H1 (cell line): ENCODE measurements around the gene PCDHA11. TPM values are rescaled to one million over a fixed set of nuclear protein-coding genes. Genes with fewer than 3 reads are reported as not detected.

Source experiments
- CTCF ChIA-PET: fragments of 300-600 bp; sonication (Branson Sonifier 250); formaldehyde crosslinking; loops from one replicate; lab custom pipeline; 2021; ENCODE audit not compliant: partially characterized antibody; lab: Charles Lee
- POLR2A ChIA-PET: fragments of 300-600 bp; sonication (Branson Sonifier 250); formaldehyde crosslinking; loops from one replicate; lab custom pipeline; 2021; ENCODE audit warnings: inconsistent platforms; ENCODE audit not compliant: partially characterized antibody; lab: Charles Lee
- DNase-seq, 2 experiments: peaks; one replicate each; pipeline versions ENCODE4 v3.0.0 to v3.0.0-alpha.2; 2010 to 2022; ENCODE audit warnings: low spot score in 2 of 2, low read depth in 1 of 2, mixed read lengths in 1 of 2
- FAIRE-seq: peaks from 2 replicates; lab custom pipeline; 2011; peaks lifted over from hg19 to GRCh38; lab: Jason Lieb, UNC
- H2AFZ ChIP-seq: 2 replicates; pipeline ENCODE4 v1.8.1; 2012; ENCODE audit warnings: low read length, inconsistent platforms
- H2AK5ac ChIP-seq: 2 replicates; pipeline ENCODE4 v1.6.1; 2013; ENCODE audit warnings: low read depth, low read length
- H2BK120ac ChIP-seq: replicated peaks from 2 replicates; pipeline ENCODE3; 2013; ENCODE audit warnings: low read depth, low read length, inconsistent platforms
- H2BK12ac ChIP-seq: 2 replicates; pipeline ENCODE4 v1.6.1; 2013; ENCODE audit warnings: low read depth, low read length
- H2BK15ac ChIP-seq: 2 replicates; pipeline ENCODE4 v1.6.1; 2013; ENCODE audit warnings: low read length
- H2BK20ac ChIP-seq: 2 replicates; pipeline ENCODE4 v1.6.1; 2013; ENCODE audit warnings: low read length
- H2BK5ac ChIP-seq: 2 replicates; pipeline ENCODE4 v1.6.1; 2013; ENCODE audit warnings: low read depth, low read length
- H3K14ac ChIP-seq: 2 replicates; pipeline ENCODE4 v1.6.1; 2013; ENCODE audit warnings: inconsistent platforms; ENCODE audit not compliant: insufficient read length
- H3K18ac ChIP-seq: 2 replicates; pipeline ENCODE4 v1.6.1; 2013; ENCODE audit warnings: low read length; ENCODE audit errors: extremely low read depth
- H3K23ac ChIP-seq: 2 replicates; pipeline ENCODE4 v1.6.1; 2013; ENCODE audit warnings: inconsistent platforms; ENCODE audit not compliant: insufficient read length
- H3K23me2 ChIP-seq: 2 replicates; pipeline ENCODE4 v1.6.1; 2013; ENCODE audit warnings: low read depth, low read length
- H3K27ac ChIP-seq: 2 replicates; pipeline ENCODE4 v1.6.1; 2011; ENCODE audit warnings: low read depth, low read length, inconsistent platforms
- H3K27me3 ChIP-seq, 4 experiments: replicated peaks in 1 of 4; 1 replicate in 1 of 4; 2 replicates in 3 of 4; pipeline versions ENCODE4 v1.6.1 to v1.8.1; 2011 to 2013; ENCODE audit warnings: low read length in 3 of 4, mild to moderate bottlenecking in 3 of 4, inconsistent platforms in 2 of 4, mixed read lengths in 2 of 4, moderate library complexity in 1 of 4; ENCODE audit not compliant: control insufficient read depth in 3 of 4, insufficient read depth in 3 of 4; ENCODE audit errors: extremely low read depth in 1 of 4
- H3K36me3 ChIP-seq, 4 experiments: 2 replicates each; pipeline versions ENCODE4 v1.6.1 to v1.8.1; 2011 to 2013; ENCODE audit warnings: mild to moderate bottlenecking in 4 of 4, low read length in 3 of 4, moderate library complexity in 2 of 4, control low read depth in 1 of 4, inconsistent platforms in 1 of 4; ENCODE audit not compliant: insufficient read depth in 4 of 4, control insufficient read depth in 2 of 4
- H3K4ac ChIP-seq: replicated peaks from 2 replicates; pipeline ENCODE3; 2013; ENCODE audit warnings: low read length, low read depth, mixed read lengths, inconsistent platforms; ENCODE audit not compliant: insufficient read length
- H3K4me1 ChIP-seq, 4 experiments: replicated peaks in 1 of 4; 1 replicate in 1 of 4; 2 replicates in 3 of 4; pipeline versions ENCODE4 v1.6.1 to v1.8.1; 2011 to 2013; ENCODE audit warnings: low read length in 3 of 4, inconsistent platforms in 2 of 4, mixed read lengths in 1 of 4; ENCODE audit not compliant: insufficient read depth in 4 of 4, control insufficient read depth in 3 of 4
- H3K4me2 ChIP-seq, 2 experiments: 2 replicates each; pipeline versions ENCODE4 v1.6.1 to v1.8.1; 2011 to 2013; ENCODE audit warnings: low read depth in 2 of 2, low read length in 2 of 2, control low read depth in 1 of 2, inconsistent platforms in 1 of 2, mild to moderate bottlenecking in 1 of 2; ENCODE audit not compliant: insufficient read depth in 1 of 2
- H3K4me3 ChIP-seq, 4 experiments: fragments of 200-600, 300-600 bp in 1 of 4; sonication (generic), shearing (Covaris generic), sonication (Bioruptor Twin) in 1 of 4; 2 replicates each; pipeline versions ENCODE4 v1.5.1 to v1.8.1; 2011 to 2016; ENCODE audit warnings: low read length in 4 of 4, low read depth in 3 of 4, control low read depth in 2 of 4, inconsistent platforms in 2 of 4, mild to moderate bottlenecking in 2 of 4, mixed read lengths in 1 of 4, moderate library complexity in 1 of 4; ENCODE audit not compliant: insufficient read depth in 2 of 4; ENCODE audit errors: extremely low read depth in 1 of 4
- H3K56ac ChIP-seq: replicated peaks from 2 replicates; pipeline ENCODE3; 2013; ENCODE audit warnings: low read depth, mild to moderate bottlenecking, mixed read lengths, low read length, inconsistent platforms; ENCODE audit not compliant: insufficient read length
- H3K79me1 ChIP-seq: 2 replicates; pipeline ENCODE4 v1.6.1; 2013; ENCODE audit warnings: low read depth, low read length, control low read depth
- H3K79me2 ChIP-seq, 2 experiments: 2 replicates each; pipeline versions ENCODE4 v1.6.1 to v1.8.1; 2012 to 2013; ENCODE audit warnings: low read length in 2 of 2, mild to moderate bottlenecking in 2 of 2, inconsistent platforms in 1 of 2; ENCODE audit not compliant: insufficient read depth in 2 of 2, control insufficient read depth in 1 of 2
- H3K9ac ChIP-seq, 4 experiments: replicated peaks in 1 of 4; 1 replicate in 1 of 4; 2 replicates in 3 of 4; pipeline versions ENCODE4 v1.6.1 to v1.8.1; 2011 to 2013; ENCODE audit warnings: low read depth in 3 of 4, low read length in 3 of 4, control low read depth in 2 of 4, mild to moderate bottlenecking in 2 of 4, moderate library complexity in 2 of 4, inconsistent platforms in 1 of 4; ENCODE audit errors: extremely low read depth in 1 of 4
- H3K9me3 ChIP-seq, 2 experiments: 2 replicates each; pipeline versions ENCODE4 v1.6.1 to v1.8.1; 2012 to 2013; ENCODE audit warnings: mild to moderate bottlenecking in 2 of 2, moderate library complexity in 2 of 2, control low read depth in 1 of 2, inconsistent platforms in 1 of 2, low read depth in 1 of 2, low read length in 1 of 2, mixed read lengths in 1 of 2; ENCODE audit not compliant: insufficient read depth in 2 of 2
- H4K20me1 ChIP-seq, 2 experiments: replicated peaks in 1 of 2; 2 replicates each; pipeline versions ENCODE3 to v1.8.1; 2011 to 2013; ENCODE audit warnings: inconsistent platforms in 2 of 2, low read length in 2 of 2, mild to moderate bottlenecking in 1 of 2; ENCODE audit not compliant: insufficient read depth in 2 of 2, control insufficient read depth in 1 of 2
- H4K5ac ChIP-seq: 2 replicates; pipeline ENCODE4 v1.6.1; 2013; ENCODE audit warnings: low read length, low read depth, mixed read lengths, inconsistent platforms; ENCODE audit not compliant: insufficient read length
- H4K8ac ChIP-seq: 2 replicates; pipeline ENCODE4 v1.8.0; 2013; ENCODE audit warnings: mild to moderate bottlenecking, moderate library complexity, low read length, inconsistent platforms; ENCODE audit not compliant: insufficient read depth; ENCODE audit errors: extremely low read depth
- H4K91ac ChIP-seq: replicated peaks from 2 replicates; pipeline ENCODE3; 2013; ENCODE audit warnings: low read length, mixed read lengths, inconsistent platforms; ENCODE audit not compliant: insufficient read length
- ATF3 ChIP-seq: IDR thresholded peaks from 2 replicates; pipeline ENCODE4 v1.6.1; 2011; ENCODE audit warnings: low read depth, mild to moderate bottlenecking, low read length; ENCODE audit not compliant: insufficient read depth
- BRCA1 ChIP-seq: IDR thresholded peaks from 2 replicates; pipeline ENCODE4 v1.6.1; 2012; ENCODE audit warnings: low read depth, low read length, improper control_type of control experiment
- CHD2 ChIP-seq: IDR thresholded peaks from 2 replicates; pipeline ENCODE4 v1.6.1; 2012; ENCODE audit warnings: low read length, improper control_type of control experiment
- FOSL1 ChIP-seq: IDR thresholded peaks from 2 replicates; pipeline ENCODE4 v1.6.1; 2011; ENCODE audit warnings: mild to moderate bottlenecking, low read depth, low read length, moderate library complexity; ENCODE audit not compliant: insufficient read depth
- GTF2F1 ChIP-seq: IDR thresholded peaks from 2 replicates; pipeline ENCODE4 v1.6.1; 2012; ENCODE audit warnings: low read depth, low read length, improper control_type of control experiment, borderline replicate concordance
- JUN ChIP-seq: IDR thresholded peaks from 2 replicates; pipeline ENCODE4 v1.6.1; 2011; ENCODE audit warnings: low read depth, mild to moderate bottlenecking, improper control_type of control experiment, low read length
- KDM5A ChIP-seq: fragments of 200-600 bp; IDR thresholded peaks from 2 replicates; pipeline ENCODE4 v1.7.1; 2012; ENCODE audit warnings: mild to moderate bottlenecking, low read length, inconsistent platforms, mixed read lengths
- MAFK ChIP-seq: IDR thresholded peaks from 2 replicates; pipeline ENCODE4 v1.6.1; 2012; ENCODE audit warnings: low read depth, mild to moderate bottlenecking, improper control_type of control experiment, low read length
- RAD21 ChIP-seq, 2 experiments: IDR thresholded peaks in 1 of 2; conservative IDR thresholded peaks in 1 of 2; 2 replicates each; pipeline ENCODE4 v1.6.1; 2011; ENCODE audit warnings: low read depth in 2 of 2, low read length in 2 of 2, improper control_type of control experiment in 1 of 2, inconsistent platforms in 1 of 2, mild to moderate bottlenecking in 1 of 2, moderate library complexity in 1 of 2
- RXRA ChIP-seq: IDR thresholded peaks from 2 replicates; pipeline ENCODE4 v1.6.1; 2011; ENCODE audit warnings: low read depth, mild to moderate bottlenecking, low read length, moderate library complexity; ENCODE audit not compliant: insufficient read depth
- SIRT6 ChIP-seq: IDR thresholded peaks from one replicate; pipeline ENCODE4 v1.7.1; 2012; ENCODE audit warnings: low read length, inconsistent platforms
- SP4 ChIP-seq: IDR thresholded peaks from 2 replicates; pipeline ENCODE4 v1.6.1; 2012; ENCODE audit warnings: low read length, inconsistent platforms
- TAF1 ChIP-seq: IDR thresholded peaks from 2 replicates; pipeline ENCODE4 v1.6.1; 2011; ENCODE audit warnings: mild to moderate bottlenecking, low read depth, low read length
- TAF7 ChIP-seq: optimal IDR thresholded peaks from 2 replicates; pipeline ENCODE3; 2011; ENCODE audit warnings: low read depth, mild to moderate bottlenecking, inconsistent platforms, low read length, moderate library complexity, borderline replicate concordance
- YY1 ChIP-seq: IDR thresholded peaks from 2 replicates; pipeline ENCODE4 v1.6.1; 2011; ENCODE audit warnings: low read depth, mild to moderate bottlenecking, low read length
- WGBS, 2 experiments: shearing (Covaris generic) in 1 of 2; methylation state at CpG; one replicate each; pipeline versions ENCODE4 v1.1.6 to v1.1.7; 2013 to 2015; ENCODE audit warnings: low lambda C conversion rate in 2 of 2, mixed read lengths in 2 of 2, inconsistent platforms in 1 of 2, low coverage in 1 of 2, missing lambda C conversion rate in 1 of 2; ENCODE audit not compliant: insufficient replicate concordance in 2 of 2, insufficient coverage in 1 of 2, insufficient read length in 1 of 2; ENCODE audit errors: extremely low coverage in 1 of 2, missing lambda C conversion rate in 1 of 2; 5-methylcytosine and 5-hydroxymethylcytosine counted together
- polyA plus RNA-seq, 7 experiments: library from polyadenylated mRNA; depleted of rRNA in 3 of 7; stranded (reverse) in 5 of 7; unstranded in 2 of 7; fragments of >200 nt in 5 of 7; fragments of 200-250 nt in 2 of 7; gene quantifications; 1 replicate in 5 of 7; 2 replicates in 1 of 7; 4 replicates in 1 of 7; pipeline versions ENCODE4 v1.2.1 to v1.2.3, GENCODE V29; 2011 to 2013; ENCODE audit warnings: missing spikeins in 2 of 7, mixed read lengths in 2 of 7
- total RNA-seq: library from RNA; stranded (reverse); fragmentation: NEBNext Ultra II Directional; extraction: Animal tissue kit (Norgen Biotek cat#: 25700); gene quantifications from 2 replicates; pipeline ENCODE4 v1.2.1, GENCODE V29; 2021

PCDHA11 gene
- total and polyA plus RNA-seq, 2 of the 8 experiments (the other 6 are each of a cell fraction or from before 2014, with no cell fraction given), result 4.7 to 6.6 TPM

GRCh38 chr5:140857987-140858240 lies 10.8 kb upstream of the PCDHA11 start:
- peaks cover 0 to 15% (median 3%) of the 10 kb centered on the region in 4 experiments; a peak in 3 of 8 replicates for H3K36me3 ChIP-seq
- H2BK120ac ChIP-seq, result no peak overlapping the region
- 0 out of 4 replicates have a peak overlapping the region, but pooled peaks of 1 of the 2 experiments have one; percentile 13 for H3K4me2 ChIP-seq
- no peaks in the 10 kb centered on the region for H3K27me3 ChIP-seq
- H4K20me1 ChIP-seq, result no peaks in the 10 kb centered on the region
- H3K18ac ChIP-seq, result no peak overlapping the region
- no peak overlapping the region for H2BK5ac ChIP-seq
- no peak overlapping the region for H2AK5ac ChIP-seq
- H3K79me1 ChIP-seq, result no peaks in the 10 kb centered on the region
- no peak for DNase-seq
- no peak overlapping the region for H2BK12ac ChIP-seq
- no peak for FAIRE-seq
- POLR2A ChIA-PET, result no interaction called here
- no peak overlapping the region for H2AFZ ChIP-seq
- no peak overlapping the region for H4K91ac ChIP-seq
- H3K4me3 ChIP-seq, result no peak overlapping the region
- no CpG with 5 or more reads among the region's 22 CpGs for WGBS, 2 experiments
- H3K9me3 ChIP-seq, result peaks cover 6 to 22% of the 10 kb centered on the region in 2 experiments; a peak in 3 of 4 replicates
- no peak overlapping the region for H3K27ac ChIP-seq
- no peak overlapping the region; the same call in 1 of the 2 replicates for H4K8ac ChIP-seq
- H3K79me2 ChIP-seq, result no peaks in the 10 kb centered on the region
- no peak overlapping the region for H4K5ac ChIP-seq
- no peak overlapping the region for H3K23ac ChIP-seq
- H2BK15ac ChIP-seq, result no peak overlapping the region
- no peaks in the 10 kb centered on the region for H3K4me1 ChIP-seq
- H3K14ac ChIP-seq, result no peak overlapping the region
- H3K9ac ChIP-seq, result no peak overlapping the region
- H3K56ac ChIP-seq, result no peak overlapping the region
- H3K23me2 ChIP-seq, result no peaks in the 10 kb centered on the region
- H3K4ac ChIP-seq, result no peak overlapping the region
- no peak overlapping the region for H2BK20ac ChIP-seq
- CTCF ChIA-PET, result interaction anchor here (0.9 to 3.4 kb wide), 4 partner anchors 11 to 34 kb away, joined by 3 to 23 read pairs (median 4); partner anchors contain the start of genes PCDHA11 and PCDHA6
- TF ChIP-seq YY1, result no peak
- no peak for TF ChIP-seq RAD21 (IDR thresholded peaks at IDR 0.05 in 1 of 2, conservative IDR thresholded peaks at IDR 0.05 in 1 of 2; ENCODE audit: low read depth in 2 of 2, low read length in 2 of 2)
- no peak for TF ChIP-seq GTF2F1
- no peak for TF ChIP-seq TAF7
- TF ChIP-seq SP4, result no peak
- no peak for TF ChIP-seq SIRT6
- TF ChIP-seq RXRA, result no peak
- no peak for TF ChIP-seq KDM5A
- no peak for TF ChIP-seq MAFK
- TF ChIP-seq TAF1, result no peak
- no peak for TF ChIP-seq FOSL1
- no peak for TF ChIP-seq CHD2
- TF ChIP-seq JUN, result no peak
- no peak for TF ChIP-seq BRCA1
- no peak for TF ChIP-seq ATF3
